WTC11 (cell line): Measurements from ENCODE around the gene RNF126. TPM values are rescaled to one million over a fixed set of nuclear protein-coding genes. Genes with fewer than 3 reads are reported as not detected.
A peak's percentile ranks its signal among the peaks of the same experiment; 100 is the strongest.
"Not testable (repeated sequence)": the region's sequence is repeated elsewhere in the genome, so short reads cannot be mapped to it uniquely, and the experiment has no call there.

Experiments used
- ATAC-seq: fragments of 200-7000 bp; cut with Tn5 transposase; 2 replicates; pipeline ENCODE4 v1.10.0; 2021; ENCODE audit warnings: mild to moderate bottlenecking, moderate library complexity
- CTCF ChIA-PET: fragments of 300-600 bp; sonication (Branson Sonifier 250); formaldehyde crosslinking; loops from one replicate; lab custom pipeline; 2021; ENCODE audit warnings: antibody characterized with exemption; lab: Charles Lee
- POLR2A ChIA-PET: fragments of 350-600 bp; sonication (Branson Sonifier 250); formaldehyde crosslinking; loops from one replicate; lab custom pipeline; 2021; ENCODE audit warnings: antibody characterized with exemption; lab: Charles Lee
- DNase-seq: peaks from one replicate; pipeline ENCODE4 v3.0.0; 2021; ENCODE audit warnings: low spot score
- H3K27ac Mint-ChIP-seq: 2 replicates; pipeline ENCODE4 v1.8.0; 2021; ENCODE audit warnings: mixed read lengths
- H3K27me3 Mint-ChIP-seq: 2 replicates; pipeline ENCODE4 v1.8.0; 2021; ENCODE audit warnings: low read depth, mild to moderate bottlenecking, moderate library complexity, mixed read lengths
- H3K36me3 Mint-ChIP-seq: 2 replicates; pipeline ENCODE4 v1.8.0; 2021; ENCODE audit warnings: mixed read lengths
- H3K4me1 Mint-ChIP-seq: 2 replicates; pipeline ENCODE4 v1.8.0; 2022; ENCODE audit warnings: mixed read lengths
- H3K4me3 Mint-ChIP-seq: 2 replicates; pipeline ENCODE4 v1.8.0; 2021; ENCODE audit warnings: mild to moderate bottlenecking, moderate library complexity, mixed read lengths
- H3K9me3 Mint-ChIP-seq: 2 replicates; pipeline ENCODE4 v1.8.0; 2021; ENCODE audit warnings: mixed read lengths
- ATF6 ChIP-seq: sonication (generic); formaldehyde crosslinking; IDR thresholded peaks from 2 replicates; pipeline ENCODE4 v1.8.1; 2023; ENCODE audit warnings: mild to moderate bottlenecking, missing genetic modification reagents
- ERG ChIP-seq: fragments of 250-450 bp; sonication (Bioruptor Pico); IDR thresholded peaks from 2 replicates; pipeline ENCODE4 v1.8.0; 2021; ENCODE audit warnings: mild to moderate bottlenecking
- GTF2I ChIP-seq: fragments of 250-450 bp; sonication (Bioruptor Pico); conservative IDR thresholded peaks from 2 replicates; pipeline ENCODE4 v1.4.0; 2021; ENCODE audit warnings: mild to moderate bottlenecking
- MAX ChIP-seq: sonication (generic); formaldehyde crosslinking; IDR thresholded peaks from 2 replicates; pipeline ENCODE4 v1.8.0; 2022; ENCODE audit warnings: mild to moderate bottlenecking, missing genetic modification reagents
- PRDM15 ChIP-seq: sonication (generic); formaldehyde crosslinking; IDR thresholded peaks from 2 replicates; pipeline ENCODE4 v1.8.0; 2022; ENCODE audit warnings: missing genetic modification reagents
- PREB ChIP-seq: sonication (generic); formaldehyde crosslinking; IDR thresholded peaks from 2 replicates; pipeline ENCODE4 v1.8.1; 2022; ENCODE audit warnings: mild to moderate bottlenecking, missing genetic modification reagents, moderate library complexity, borderline replicate concordance
- RORB ChIP-seq: fragments of 250-450 bp; sonication (Bioruptor Pico); IDR thresholded peaks from 2 replicates; pipeline ENCODE4 v1.9.0; 2021; ENCODE audit warnings: mild to moderate bottlenecking
- SP1 ChIP-seq: sonication (generic); formaldehyde crosslinking; conservative IDR thresholded peaks from 2 replicates; pipeline ENCODE4 v1.8.1; 2022; ENCODE audit warnings: missing genetic modification reagents
- ZNF121 ChIP-seq: sonication (generic); formaldehyde crosslinking; IDR thresholded peaks from 2 replicates; pipeline ENCODE4 v1.8.0; 2023; ENCODE audit warnings: missing genetic modification reagents
- ZNF219 ChIP-seq: sonication (generic); formaldehyde crosslinking; IDR thresholded peaks from 2 replicates; pipeline ENCODE4 v1.8.0; 2023; ENCODE audit warnings: missing genetic modification reagents, mild to moderate bottlenecking, borderline replicate concordance
- ZNF416 ChIP-seq: fragments of 250-450 bp; sonication (Bioruptor Pico); IDR thresholded peaks from 2 replicates; pipeline ENCODE4 v1.9.0; 2021; ENCODE audit warnings: mild to moderate bottlenecking, inconsistent platforms
- total RNA-seq: library from RNA; stranded (reverse); gene quantifications from 3 replicates; pipeline ENCODE4 v1.2.3, GENCODE V29; 2021

Gene RNF126
- total RNA-seq, 1 experiment from 2014 or later = 84.4 TPM

GRCh38 chr19:703651-704446, 40.8 kb upstream of the RNF126 start:
- Mint-ChIP-seq H3K4me3 (peak overlapping the region; percentile 69), H3K36me3 (peaks cover 4% of the 10 kb centered on the region), H3K27me3 (peaks cover 22% of the 10 kb centered on the region), H3K4me1 (peaks cover 10% of the 10 kb centered on the region; the same call in 1 of the 2 replicates), H3K27ac (no peak overlapping the region), H3K9me3 (peaks cover 5% of the 10 kb centered on the region; the same call in 1 of the 2 replicates)
- DNase-seq (peak; percentile 98), ATAC-seq (peak; percentile 93)
- TF ChIP-seq RORB (CRISPR knock-in tag) (no peak), SP1 (peak; percentile 65), MAX (peak; percentile 39; the same call in 1 of the 2 replicates), PREB (CRISPR knock-in tag) (no peak), ZNF219 (CRISPR knock-in tag) (no peak)
- ChIA-PET CTCF (interaction anchor here (0.6 to 3.1 kb wide), 17 partner anchors 9 to 193 kb away, joined by 3 to 17 read pairs (median 5); partner anchors contain the start of genes CDC34, PRSS57 and RNF126), POLR2A (interaction anchor here (0.7 to 1.6 kb wide), 4 partner anchors 23 to 38 kb away, joined by 3 to 8 read pairs (median 5); no protein-coding TSS in a partner anchor)

GRCh38 chr19:703329-703650, 40.3 kb upstream of the RNF126 start:
- TF ChIP-seq ATF6 (CRISPR knock-in tag) (no peak), PRDM15 (CRISPR knock-in tag) (no peak), GTF2I (CRISPR knock-in tag) (peak; percentile 85), ERG (no peak), ZNF416 (CRISPR knock-in tag) (no peak)
- TF ChIP-seq, all 79 proteins: peak for 1
- H3K4me3 Mint-ChIP-seq = peak overlapping the region; percentile 69
- H3K27me3 Mint-ChIP-seq = peaks cover 22% of the 10 kb centered on the region
- H3K27ac Mint-ChIP-seq = peak overlapping the region; percentile 63
- H3K4me1 Mint-ChIP-seq = peaks cover 10% of the 10 kb centered on the region; the same call in 1 of the 2 replicates
- ATAC-seq (no peak), DNase-seq (no peak)
- H3K9me3 Mint-ChIP-seq = peaks cover 5% of the 10 kb centered on the region; the same call in 1 of the 2 replicates
- POLR2A ChIA-PET = interaction anchor here (0.7 to 1.6 kb wide), 4 partner anchors 22 to 39 kb away, joined by 3 to 8 read pairs (median 5); no protein-coding TSS in a partner anchor
- H3K36me3 Mint-ChIP-seq = peaks cover 4% of the 10 kb centered on the region
- CTCF ChIA-PET = interaction anchor here (0.9 to 3.1 kb wide), 15 partner anchors 9 to 193 kb away, joined by 3 to 17 read pairs (median 6); partner anchors contain the start of genes CDC34, PRSS57 and RNF126

GRCh38 chr19:702847-703246, 39.8 kb upstream of the RNF126 start:
- H3K36me3 Mint-ChIP-seq, H3K4me1 Mint-ChIP-seq, ATAC-seq: not testable (repeated sequence)
- POLR2A ChIA-PET = interaction anchor here (1.1 to 1.6 kb wide), 3 partner anchors 22 to 26 kb away, joined by 3 to 8 read pairs (median 6); no protein-coding TSS in a partner anchor
- H3K4me3 Mint-ChIP-seq = peak overlapping the region; percentile 69
- TF ChIP-seq ZNF121 (CRISPR knock-in tag) = peak; percentile 66; the same call in 1 of the 2 replicates
- TF ChIP-seq, all 79 proteins: peak for 1; not testable (repeated sequence) for 78
- Mint-ChIP-seq H3K27me3 (peaks cover 18% of the 10 kb centered on the region), H3K27ac (peak overlapping the region; percentile 63)
- CTCF ChIA-PET = interaction anchor here (1.8 to 2.0 kb wide), 2 partner anchors 39 to 154 kb away, joined by 5 to 8 read pairs; no protein-coding TSS in a partner anchor
- DNase-seq, H3K9me3 Mint-ChIP-seq: not testable (repeated sequence)

- H3K36me3 Mint-ChIP-seq, POLR2A ChIA-PET, H3K9me3 Mint-ChIP-seq, DNase-seq, H3K27me3 Mint-ChIP-seq, H3K4me3 Mint-ChIP-seq, ATAC-seq, H3K27ac Mint-ChIP-seq: not testable (repeated sequence)
- CTCF ChIA-PET = interaction anchor here (0.6 to 2.4 kb wide), 8 partner anchors 8 to 42 kb away, joined by 3 to 9 read pairs (median 6); partner anchors contain the start of genes FSTL3 and PALM
- peaks cover 12% of the 10 kb centered on the region; the same call in 1 of the 2 replicates for H3K4me1 Mint-ChIP-seq
Observed at GRCh38 chr19:699885-700284, 36.9 kb upstream of the RNF126 start.

- H3K4me3 Mint-ChIP-seq, H3K27me3 Mint-ChIP-seq, POLR2A ChIA-PET, H3K36me3 Mint-ChIP-seq, ATAC-seq, H3K9me3 Mint-ChIP-seq, H3K27ac Mint-ChIP-seq, DNase-seq: not testable (repeated sequence)
- CTCF ChIA-PET = interaction anchor here (2.4 kb wide), 1 partner anchor 18 kb away, joined by 8 read pairs; no protein-coding TSS in a partner anchor
- peaks cover 12% of the 10 kb centered on the region; the same call in 1 of the 2 replicates for H3K4me1 Mint-ChIP-seq
Observed at GRCh38 chr19:698529-698928, 35.5 kb upstream of the RNF126 start.
